Measurements from ENCODE around the gene TFB2M.

TFB2M gene

GRCh38 chr1:246602194-246602593 lies 36.1 kb upstream of the TFB2M start:
- CTCF ChIA-PET = interaction anchor here (0.7 to 1.3 kb wide), 4 partner anchors 8 to 19 kb away, joined by 3 read pairs; no protein-coding TSS in a partner anchor

DNA sequence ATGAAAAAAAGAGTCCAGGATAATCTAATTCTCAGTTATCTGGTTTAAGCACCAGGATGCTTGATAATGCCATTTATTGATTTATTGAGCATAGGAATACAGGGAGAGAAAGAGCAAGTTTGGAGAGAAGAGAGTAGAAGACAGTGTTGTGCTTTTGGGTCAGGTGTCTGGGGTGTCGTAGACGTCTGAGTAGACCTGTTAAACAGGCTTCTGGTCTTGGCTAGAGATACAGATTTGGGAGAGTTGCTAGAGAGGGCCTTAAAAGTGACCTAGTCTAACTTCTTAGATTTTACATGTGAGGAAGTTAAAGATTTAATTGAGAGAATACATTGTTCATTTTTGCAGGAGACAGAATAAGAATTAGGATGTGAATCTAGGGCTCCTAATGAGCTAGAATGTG lies 34.5 kb upstream of the TFB2M start:
- TF ChIP-seq, protein P1, sequence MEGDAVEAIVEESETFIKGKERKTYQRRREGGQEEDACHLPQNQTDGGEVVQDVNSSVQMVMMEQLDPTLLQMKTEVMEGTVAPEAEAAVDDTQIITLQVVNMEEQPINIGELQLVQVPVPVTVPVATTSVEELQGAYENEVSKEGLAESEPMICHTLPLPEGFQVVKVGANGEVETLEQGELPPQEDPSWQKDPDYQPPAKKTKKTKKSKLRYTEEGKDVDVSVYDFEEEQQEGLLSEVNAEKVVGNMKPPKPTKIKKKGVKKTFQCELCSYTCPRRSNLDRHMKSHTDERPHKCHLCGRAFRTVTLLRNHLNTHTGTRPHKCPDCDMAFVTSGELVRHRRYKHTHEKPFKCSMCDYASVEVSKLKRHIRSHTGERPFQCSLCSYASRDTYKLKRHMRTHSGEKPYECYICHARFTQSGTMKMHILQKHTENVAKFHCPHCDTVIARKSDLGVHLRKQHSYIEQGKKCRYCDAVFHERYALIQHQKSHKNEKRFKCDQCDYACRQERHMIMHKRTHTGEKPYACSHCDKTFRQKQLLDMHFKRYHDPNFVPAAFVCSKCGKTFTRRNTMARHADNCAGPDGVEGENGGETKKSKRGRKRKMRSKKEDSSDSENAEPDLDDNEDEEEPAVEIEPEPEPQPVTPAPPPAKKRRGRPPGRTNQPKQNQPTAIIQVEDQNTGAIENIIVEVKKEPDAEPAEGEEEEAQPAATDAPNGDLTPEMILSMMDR (IDR thresholded peaks at IDR 0.05; ENCODE audit: control extremely low read depth, extremely low read depth, low read depth, missing control alignments) = no peak
- CTCF ChIA-PET = interaction anchor here (1.4 to 1.5 kb wide), 2 partner anchors 9 to 11 kb away, joined by 3 to 5 read pairs; no protein-coding TSS in a partner anchor
- POLR2A ChIA-PET = no interaction called here
- DNase-seq (ENCODE audit: extremely low spot score) = no peak

More at GRCh38 chr1:246602194-246602593, 36.1 kb upstream of the TFB2M start:
- DNase-seq (ENCODE audit: extremely low spot score) = no peak
- POLR2A ChIA-PET = no interaction called here
- TF ChIP-seq, protein P1 (IDR thresholded peaks at IDR 0.05; ENCODE audit: control extremely low read depth, extremely low read depth, low read depth, missing control alignments) = no peak

DNA sequence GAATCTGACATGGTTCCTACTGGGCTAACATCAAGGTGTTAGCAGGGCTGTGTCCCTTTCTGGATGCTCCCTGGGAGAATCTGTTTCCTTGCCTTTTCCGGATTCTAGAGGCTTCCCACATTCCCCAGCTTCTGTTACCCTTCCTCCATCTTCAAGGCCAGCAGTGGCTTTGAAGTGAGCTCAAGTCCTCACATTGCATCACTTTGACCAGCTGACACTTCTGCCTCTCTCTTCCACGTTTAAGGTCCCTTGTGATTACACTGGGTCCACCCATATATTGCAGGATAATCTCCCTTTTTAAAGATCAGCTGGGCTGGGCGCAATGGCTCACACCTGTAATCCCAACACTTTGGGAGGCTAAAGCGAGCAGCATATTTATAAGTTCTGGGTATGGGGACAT lies 33.3 kb upstream of the TFB2M start:
- CTCF ChIA-PET = interaction anchor here (1.3 to 1.5 kb wide), 3 partner anchors 8 to 18 kb away, joined by 4 to 5 read pairs (median 5); no protein-coding TSS in a partner anchor
- TF ChIP-seq, protein P1 (IDR thresholded peaks at IDR 0.05; ENCODE audit: control extremely low read depth, extremely low read depth, low read depth, missing control alignments) = no peak
- no peak for DNase-seq (ENCODE audit: extremely low spot score)
- POLR2A ChIA-PET = interaction anchor here (0.9 kb wide), 1 partner anchor 16 kb away, joined by 3 read pairs; no protein-coding TSS in a partner anchor

DNA sequence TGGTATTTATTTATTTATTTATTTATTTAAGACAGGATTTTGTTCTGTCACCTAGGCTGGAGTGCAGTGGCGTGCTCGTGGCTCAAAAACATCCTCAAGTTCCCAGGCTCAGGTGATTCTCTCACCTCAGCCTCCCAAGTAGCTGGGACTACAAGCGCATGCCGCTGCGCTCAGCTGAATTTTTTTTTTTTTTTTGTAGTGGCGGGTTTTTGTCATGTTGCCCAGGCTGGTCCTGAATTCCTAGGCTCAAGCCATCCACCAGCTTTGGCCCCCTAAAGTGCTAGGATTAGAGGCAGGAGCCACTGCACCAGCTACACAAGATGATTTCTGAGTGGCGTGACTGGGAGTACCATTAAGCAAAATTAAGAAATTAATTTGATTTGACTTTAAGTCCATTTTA lies 31.9 kb upstream of the TFB2M start:
- DNase-seq (ENCODE audit: extremely low spot score) = no peak
- CTCF ChIA-PET = interaction anchor here (1.3 kb wide), 1 partner anchor 91 kb away, joined by 3 read pairs; no protein-coding TSS in a partner anchor
- TF ChIP-seq, protein P1 (IDR thresholded peaks at IDR 0.05; ENCODE audit: control extremely low read depth, extremely low read depth, low read depth, missing control alignments) = no peak
- POLR2A ChIA-PET = interaction anchor here (0.6 kb wide), 1 partner anchor 65 kb away, joined by 3 read pairs; no protein-coding TSS in a partner anchor

- ChIA-PET POLR2A (interaction anchor here (0.6 kb wide), 1 partner anchor 64 kb away, joined by 3 read pairs; no protein-coding TSS in a partner anchor), CTCF (interaction anchor here (1.3 kb wide), 1 partner anchor 92 kb away, joined by 3 read pairs; no protein-coding TSS in a partner anchor)
- DNase-seq (ENCODE audit: extremely low spot score) = no peak
These were observed 31.3 kb upstream of the TFB2M start for GRCh38 chr1:246597340-246597739.

DNA sequence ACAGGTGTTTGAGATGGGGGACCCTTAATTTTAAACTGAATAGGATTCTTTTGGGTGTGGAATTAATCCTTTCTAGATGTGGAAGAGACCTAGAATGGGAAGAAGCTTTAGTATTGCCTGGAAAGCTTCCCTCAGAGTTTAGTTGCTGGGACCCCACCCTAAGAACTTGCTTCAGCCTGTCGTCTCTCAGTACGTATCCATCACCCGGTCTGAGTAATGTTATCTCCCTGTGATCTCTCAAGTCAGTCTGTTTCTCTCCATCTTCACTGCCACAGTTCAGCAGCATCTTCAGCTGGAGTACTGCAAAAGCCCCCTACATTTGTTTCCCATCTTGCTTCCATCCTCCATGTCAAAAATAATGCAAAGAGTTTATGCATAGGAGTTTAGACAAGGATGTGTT lies 29.1 kb upstream of the TFB2M start:
- TF ChIP-seq, protein P1 (IDR thresholded peaks at IDR 0.05; ENCODE audit: control extremely low read depth, extremely low read depth, low read depth, missing control alignments) = no peak
- DNase-seq (ENCODE audit: extremely low spot score) = no peak
- ChIA-PET POLR2A (no interaction called here), CTCF (interaction anchor here (1.3 to 2.1 kb wide), 5 partner anchors 9 to 36 kb away, joined by 3 to 12 read pairs (median 4); no protein-coding TSS in a partner anchor)

More at GRCh38 chr1:246597340-246597739, 31.3 kb upstream of the TFB2M start:
- TF ChIP-seq, protein P1 (IDR thresholded peaks at IDR 0.05; ENCODE audit: control extremely low read depth, extremely low read depth, low read depth, missing control alignments) = no peak

Data from GM10248 (cell line).